ENCODE measurements around the gene SHISA3.
"Not testable (repeated sequence)": the region's sequence is repeated elsewhere in the genome, so short reads cannot be mapped to it uniquely, and the experiment has no call there.

The SHISA3 gene

GRCh38 chr4:42362591-42362990 lies 34.7 kb upstream of the SHISA3 start:
- no peak overlapping the region for H3K27ac ChIP-seq
- no peaks in the 10 kb centered on the region for H4K20me1 ChIP-seq
- no peak overlapping the region for H3K9ac ChIP-seq
- H3K4me2 ChIP-seq = no peak overlapping the region
- no peaks in the 10 kb centered on the region for H3K9me3 ChIP-seq (replicated peaks in 1 of 11)
- no peaks in the 10 kb centered on the region for H3K36me3 ChIP-seq
- no peaks in the 10 kb centered on the region for H3K27me3 ChIP-seq
- H3K4me3 ChIP-seq = no peak overlapping the region
- H3K4me1 ChIP-seq = no peaks in the 10 kb centered on the region
- no peak for TF ChIP-seq Cebpa-rat (IDR thresholded peaks at IDR 0.05)

DNA sequence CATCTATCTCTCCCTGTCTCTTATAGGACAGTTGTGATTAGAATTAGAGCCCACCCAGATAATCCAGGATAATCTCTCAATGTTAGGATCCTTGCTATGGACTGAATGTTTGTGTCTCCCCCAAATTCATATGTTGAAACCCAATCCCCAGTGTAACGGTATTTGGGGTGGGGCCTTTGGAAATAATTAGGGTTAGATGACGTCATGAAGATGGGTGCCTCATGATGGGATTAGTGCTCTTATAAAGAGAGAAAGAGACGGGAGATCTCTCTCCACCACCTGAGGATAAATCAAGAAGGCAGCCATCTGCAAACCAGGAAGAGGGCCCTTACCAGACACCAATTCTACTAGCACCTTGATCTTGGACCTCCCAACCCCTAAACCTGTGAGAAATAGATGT lies 33.7 kb upstream of the SHISA3 start:
- Histone ChIP-seq H3K27ac (no peak overlapping the region), H3K27me3 (no peaks in the 10 kb centered on the region), H3K9ac (no peak overlapping the region), H3K4me2 (no peak overlapping the region), H3K4me1 (no peaks in the 10 kb centered on the region), H3K9me3 (replicated peaks in 1 of 11) (0 out of 22 replicates have a peak, but pooled peaks cover 0 to 2% (median 0%) of the 10 kb centered on the region in 11 experiments), H3K4me3 (no peak overlapping the region), H4K20me1 (no peaks in the 10 kb centered on the region), H3K36me3 (no peaks in the 10 kb centered on the region)
- TF ChIP-seq Cebpa-rat (IDR thresholded peaks at IDR 0.05) = no peak

- H3K27ac ChIP-seq = no peak overlapping the region
- H3K9ac ChIP-seq = no peak overlapping the region
- H3K36me3 ChIP-seq = no peaks in the 10 kb centered on the region
- no peak overlapping the region for H3K4me2 ChIP-seq
- no peaks in the 10 kb centered on the region for H3K4me1 ChIP-seq
- H4K20me1 ChIP-seq = no peaks in the 10 kb centered on the region
- no peak overlapping the region for H3K4me3 ChIP-seq
- no peaks in the 10 kb centered on the region for H3K27me3 ChIP-seq
- peaks cover 2 to 10% (median 3%) of the 10 kb centered on the region in 11 experiments; a peak in 13 of 22 replicates for H3K9me3 ChIP-seq (replicated peaks in 1 of 11)
- TF ChIP-seq Cebpa-rat (IDR thresholded peaks at IDR 0.05) = no peak
Observed at GRCh38 chr4:42364266-42365053, 32.8 kb upstream of the SHISA3 start.

GRCh38 chr4:42366959-42367358 lies 30.3 kb upstream of the SHISA3 start:
- H3K27ac ChIP-seq = no peak overlapping the region
- no peak for TF ChIP-seq Cebpa-rat (IDR thresholded peaks at IDR 0.05)
- no peak overlapping the region for H3K9ac ChIP-seq
- H3K27me3 ChIP-seq = no peaks in the 10 kb centered on the region
- peaks cover 5 to 14% (median 7%) of the 10 kb centered on the region in 11 experiments; a peak in 13 of 22 replicates for H3K9me3 ChIP-seq (replicated peaks in 1 of 11)
- H3K4me1 ChIP-seq = no peaks in the 10 kb centered on the region
- no peak overlapping the region for H3K4me3 ChIP-seq
- H3K4me2 ChIP-seq = no peak overlapping the region
- no peaks in the 10 kb centered on the region for H4K20me1 ChIP-seq
- H3K36me3 ChIP-seq = no peaks in the 10 kb centered on the region

DNA sequence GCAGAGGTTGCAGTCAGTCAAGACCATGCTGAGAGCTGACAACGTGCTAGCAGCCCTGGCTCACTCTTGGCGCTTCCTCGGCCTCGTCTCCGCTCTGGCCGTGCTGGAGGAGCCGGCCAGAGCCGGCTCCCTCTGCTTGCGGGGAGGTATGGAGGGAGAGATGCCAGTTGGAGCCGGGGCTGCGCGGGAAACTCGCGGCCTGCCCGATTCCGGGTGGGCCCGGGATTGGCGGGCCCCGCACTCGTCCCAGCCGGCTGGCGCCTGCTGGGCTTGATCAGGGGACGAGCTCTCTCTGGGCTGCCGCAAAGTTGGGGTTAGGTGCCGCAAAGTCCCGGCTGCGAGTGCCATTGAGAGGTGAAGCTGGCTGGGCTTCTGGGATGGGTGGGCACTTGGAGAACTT lies 27.8 kb upstream of the SHISA3 start:
- no peaks in the 10 kb centered on the region for H4K20me1 ChIP-seq
- no peak overlapping the region for H3K4me3 ChIP-seq
- no peaks in the 10 kb centered on the region for H3K36me3 ChIP-seq
- H3K27ac ChIP-seq = no peak overlapping the region
- no peak overlapping the region for H3K4me2 ChIP-seq
- H3K4me1 ChIP-seq = no peaks in the 10 kb centered on the region
- H3K9me3 ChIP-seq (replicated peaks in 1 of 11) = peaks cover 5 to 19% (median 12%) of the 10 kb centered on the region in 11 experiments; a peak in 17 of 22 replicates
- no peaks in the 10 kb centered on the region for H3K27me3 ChIP-seq
- H3K9ac ChIP-seq = no peak overlapping the region
- no peak for TF ChIP-seq Cebpa-rat (IDR thresholded peaks at IDR 0.05)

GRCh38 chr4:42371305-42372252 lies 25.7 kb upstream of the SHISA3 start:
- no peak for TF ChIP-seq Cebpa-rat (IDR thresholded peaks at IDR 0.05)
- no peak overlapping the region for H3K4me3 ChIP-seq
- H3K27me3 ChIP-seq = no peaks in the 10 kb centered on the region
- H3K9ac ChIP-seq = no peak overlapping the region
- H3K27ac ChIP-seq = no peak overlapping the region
- H3K9me3 ChIP-seq (replicated peaks in 1 of 11) = peaks cover 5 to 19% (median 12%) of the 10 kb centered on the region in 11 experiments; a peak in 17 of 22 replicates
- H3K4me2 ChIP-seq = no peak overlapping the region
- no peaks in the 10 kb centered on the region for H3K36me3 ChIP-seq
- H3K4me1 ChIP-seq = no peaks in the 10 kb centered on the region
- H4K20me1 ChIP-seq = no peaks in the 10 kb centered on the region

GRCh38 chr4:42372303-42372702 lies 25.0 kb upstream of the SHISA3 start:
- not testable (repeated sequence) for H3K9ac ChIP-seq, H3K4me1 ChIP-seq, H3K4me3 ChIP-seq, H4K20me1 ChIP-seq, H3K36me3 ChIP-seq, H3K27me3 ChIP-seq, H3K27ac ChIP-seq, H3K4me2 ChIP-seq
- H3K9me3 ChIP-seq (replicated peaks in 1 of 11) = peaks cover 5 to 19% (median 12%) of the 10 kb centered on the region in 11 experiments; a peak in 17 of 22 replicates

- H3K36me3 ChIP-seq = no peaks in the 10 kb centered on the region
- no peak for TF ChIP-seq Cebpa-rat (IDR thresholded peaks at IDR 0.05)
- no peaks in the 10 kb centered on the region for H4K20me1 ChIP-seq
- H3K9me3 ChIP-seq (replicated peaks in 1 of 11) = peaks cover 0 to 11% (median 5%) of the 10 kb centered on the region in 11 experiments; a peak in 10 of 22 replicates
- no peaks in the 10 kb centered on the region for H3K4me1 ChIP-seq
- H3K27me3 ChIP-seq = no peaks in the 10 kb centered on the region
- no peak overlapping the region for H3K4me2 ChIP-seq
- H3K9ac ChIP-seq = no peak overlapping the region
- H3K27ac ChIP-seq = no peak overlapping the region
- H3K4me3 ChIP-seq = no peak overlapping the region
Observed at GRCh38 chr4:42377497-42377896, 19.8 kb upstream of the SHISA3 start.

DNA sequence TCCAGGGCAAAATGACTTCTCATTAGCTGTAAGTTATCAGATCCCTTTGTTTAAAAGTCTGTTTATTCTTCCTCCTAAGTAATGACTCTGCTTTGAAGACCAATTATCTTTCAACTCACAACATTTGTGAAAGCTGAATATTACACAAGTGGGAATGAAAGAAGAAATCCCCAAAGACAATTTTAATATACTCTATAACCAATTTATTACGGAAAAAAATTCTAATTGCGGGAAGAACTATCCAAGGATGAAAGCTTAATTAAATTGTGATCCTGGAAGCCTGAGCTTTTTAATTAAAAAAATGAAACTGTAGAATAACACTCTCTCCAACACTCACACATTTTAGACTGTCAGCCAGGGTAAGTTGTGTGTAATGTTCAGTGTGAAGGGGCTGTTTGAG lies 15.6 kb upstream of the SHISA3 start:
- no peak for TF ChIP-seq Cebpa-rat (IDR thresholded peaks at IDR 0.05)
- H3K27me3 ChIP-seq = no peaks in the 10 kb centered on the region
- H3K4me2 ChIP-seq = no peak overlapping the region
- H3K27ac ChIP-seq = no peak overlapping the region
- no peak overlapping the region for H3K9ac ChIP-seq
- H3K4me3 ChIP-seq = no peak overlapping the region
- peaks cover 0 to 8% (median 0%) of the 10 kb centered on the region in 11 experiments; a peak in 1 of 22 replicates for H3K9me3 ChIP-seq (replicated peaks in 1 of 11)
- no peaks in the 10 kb centered on the region for H3K4me1 ChIP-seq
- no peaks in the 10 kb centered on the region for H4K20me1 ChIP-seq
- no peaks in the 10 kb centered on the region for H3K36me3 ChIP-seq
